SK-N-SH (cell line): ENCODE results near the gene MEIS1.

ENCODE experiments used
- EP300 ChIP-seq, 2 experiments: IDR thresholded peaks; 2 replicates each; pipeline versions ENCODE4 v1.4.0 to v1.6.1; 2012; ENCODE audit warnings: borderline replicate concordance in 1 of 2, low read depth in 1 of 2, low read length in 1 of 2
- EZH2phosphoT487 ChIP-seq: fragments of 200-600 bp; sonication (generic); IDR thresholded peaks from 2 replicates; pipeline ENCODE4 v1.6.1; 2017; ENCODE audit warnings: low read depth, mixed run types, mild to moderate bottlenecking, antibody characterized with exemption, moderate library complexity, borderline replicate concordance
- TF ChIP-seq, protein P1 (sequence below): IDR thresholded peaks from 2 replicates; pipeline ENCODE4 v1.6.1; 2012; ENCODE audit warnings: mild to moderate bottlenecking, low read depth, low read length, moderate library complexity

DNA sequence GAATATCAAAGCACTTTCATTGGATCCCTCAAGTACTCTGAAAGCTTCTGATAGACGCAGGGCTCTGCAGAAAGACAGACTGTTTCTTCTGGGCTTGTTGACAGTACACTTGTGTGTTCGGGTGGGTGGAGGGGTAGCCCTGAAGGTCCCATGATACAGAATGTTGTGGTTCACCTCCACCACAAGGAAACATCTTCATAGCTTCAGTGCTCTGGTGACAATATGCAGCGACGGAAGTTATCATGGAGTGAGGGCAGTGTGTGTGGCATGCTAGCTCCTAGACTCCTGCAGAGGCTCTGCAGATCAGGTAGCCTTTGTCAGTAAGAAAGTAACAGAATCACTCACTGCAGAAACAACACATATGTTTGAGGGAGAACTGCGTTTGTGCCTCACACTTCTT, 90.7 kb downstream of the MEIS1 start:
- TF ChIP-seq EZH2phosphoT487 (no peak), EP300 (IDR thresholded peaks at IDR 0.05; ENCODE audit: borderline replicate concordance in 1 of 2, low read depth in 1 of 2, low read length in 1 of 2) (no peak)
- TF ChIP-seq, protein P1, sequence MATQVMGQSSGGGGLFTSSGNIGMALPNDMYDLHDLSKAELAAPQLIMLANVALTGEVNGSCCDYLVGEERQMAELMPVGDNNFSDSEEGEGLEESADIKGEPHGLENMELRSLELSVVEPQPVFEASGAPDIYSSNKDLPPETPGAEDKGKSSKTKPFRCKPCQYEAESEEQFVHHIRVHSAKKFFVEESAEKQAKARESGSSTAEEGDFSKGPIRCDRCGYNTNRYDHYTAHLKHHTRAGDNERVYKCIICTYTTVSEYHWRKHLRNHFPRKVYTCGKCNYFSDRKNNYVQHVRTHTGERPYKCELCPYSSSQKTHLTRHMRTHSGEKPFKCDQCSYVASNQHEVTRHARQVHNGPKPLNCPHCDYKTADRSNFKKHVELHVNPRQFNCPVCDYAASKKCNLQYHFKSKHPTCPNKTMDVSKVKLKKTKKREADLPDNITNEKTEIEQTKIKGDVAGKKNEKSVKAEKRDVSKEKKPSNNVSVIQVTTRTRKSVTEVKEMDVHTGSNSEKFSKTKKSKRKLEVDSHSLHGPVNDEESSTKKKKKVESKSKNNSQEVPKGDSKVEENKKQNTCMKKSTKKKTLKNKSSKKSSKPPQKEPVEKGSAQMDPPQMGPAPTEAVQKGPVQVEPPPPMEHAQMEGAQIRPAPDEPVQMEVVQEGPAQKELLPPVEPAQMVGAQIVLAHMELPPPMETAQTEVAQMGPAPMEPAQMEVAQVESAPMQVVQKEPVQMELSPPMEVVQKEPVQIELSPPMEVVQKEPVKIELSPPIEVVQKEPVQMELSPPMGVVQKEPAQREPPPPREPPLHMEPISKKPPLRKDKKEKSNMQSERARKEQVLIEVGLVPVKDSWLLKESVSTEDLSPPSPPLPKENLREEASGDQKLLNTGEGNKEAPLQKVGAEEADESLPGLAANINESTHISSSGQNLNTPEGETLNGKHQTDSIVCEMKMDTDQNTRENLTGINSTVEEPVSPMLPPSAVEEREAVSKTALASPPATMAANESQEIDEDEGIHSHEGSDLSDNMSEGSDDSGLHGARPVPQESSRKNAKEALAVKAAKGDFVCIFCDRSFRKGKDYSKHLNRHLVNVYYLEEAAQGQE = no peak
